ENCODE measurements around the gene DNAJC5G.

The DNAJC5G gene

GRCh38 chr2:27324720-27325119 is 49.5 kb downstream of the DNAJC5G start:
- no peak for DNase-seq (ENCODE audit: low read depth)
- H3K4me3 ChIP-seq (ENCODE audit: low read length), result no peak overlapping the region

More at GRCh38 chr2:27324720-27325119, 49.5 kb downstream of the DNAJC5G start:
- TF ChIP-seq CTCF (conservative IDR thresholded peaks at IDR 0.05; ENCODE audit: low read depth, low read length), result no peak
